HCT116 (cell line): ENCODE results near the gene ATP8A2. TPM values are rescaled to one million over a fixed set of nuclear protein-coding genes. Genes with fewer than 3 reads are reported as not detected.

Experiments
- ATAC-seq: fragments of 200-7000 bp; cut with Tn5 transposase; 2 replicates; pipeline ENCODE4 v1.9.1; 2020; ENCODE audit warnings: mild to moderate bottlenecking, moderate library complexity
- BruUV-seq: library from RNA; stranded (reverse); fragments of 400-500 nt; replicated peaks from 2 replicates; lab custom pipeline; 2021; lab: Mats Ljungman, UMichigan
- CTCF ChIA-PET: fragments of 300-600 bp; sonication (Branson Sonifier 250); formaldehyde crosslinking; loops from one replicate; lab custom pipeline; 2021; ENCODE audit warnings: antibody characterized with exemption; lab: Charles Lee
- POLR2A ChIA-PET: fragments of 300-600, 350-600 bp; sonication (Branson Sonifier 250); formaldehyde crosslinking; loops from one replicate; lab custom pipeline; 2021; ENCODE audit warnings: antibody characterized with exemption; lab: Charles Lee
- RAD21 ChIA-PET, 2 experiments: fragments of 300-600 bp; sonication (Branson Sonifier 250); formaldehyde crosslinking; loops; one replicate each; lab custom pipeline; 2023; ENCODE audit warnings: low total read pairs in 2 of 2; ENCODE audit not compliant: uncharacterized antibody in 2 of 2, unreplicated experiment in 2 of 2, low non-redundant PET in 1 of 2; lab: Charles Lee
- DNase-seq: peaks from one replicate; pipeline ENCODE4 v3.0.0-alpha.2; 2010; ENCODE audit warnings: low read depth, low spot score
- H2AFZ ChIP-seq: fragments of 200-600 bp; shearing (Covaris generic), sonication (generic); 2 replicates; pipeline ENCODE4 v1.6.1; 2017; ENCODE audit warnings: low read depth, mixed run types, mixed read lengths, antibody characterized with exemption, low read length; ENCODE audit not compliant: poor library complexity, severe bottlenecking
- H3K27ac ChIP-seq: 2 replicates; pipeline ENCODE4 v1.5.1; 2012; ENCODE audit warnings: low read depth, low read length
- H3K27me3 ChIP-seq: fragments of 200-600 bp; sonication (generic); 2 replicates; pipeline ENCODE4 v1.6.1; 2016; ENCODE audit warnings: mixed run types, low read length, mixed read lengths; ENCODE audit not compliant: insufficient read depth
- H3K36me3 ChIP-seq, 2 experiments: fragments of 200-500 bp in 1 of 2; fragments of 200-600 bp in 1 of 2; sonication (Bioruptor generic) in 1 of 2; sonication (generic) in 1 of 2; 2 replicates each; pipeline versions ENCODE4 v1.5.1 to v1.6.1; 2014 to 2016; ENCODE audit warnings: low read length in 2 of 2, inconsistent platforms in 1 of 2, mixed read lengths in 1 of 2, mixed run types in 1 of 2; ENCODE audit not compliant: insufficient read depth in 2 of 2, control insufficient read depth in 1 of 2
- H3K4me1 ChIP-seq, 2 experiments: fragments of 200-600 bp in 1 of 2; sonication (generic) in 1 of 2; 2 replicates each; pipeline versions ENCODE4 v1.5.1 to v1.6.1; 2012 to 2017; ENCODE audit warnings: low read length in 2 of 2, inconsistent platforms in 1 of 2, mild to moderate bottlenecking in 1 of 2, mixed read lengths in 1 of 2, mixed run types in 1 of 2, moderate library complexity in 1 of 2; ENCODE audit not compliant: insufficient read depth in 2 of 2, control insufficient read depth in 1 of 2
- H3K4me2 ChIP-seq: fragments of 200-600 bp; sonication (generic); 2 replicates; pipeline ENCODE4 v1.6.1; 2017; ENCODE audit warnings: mixed run types, low read length, mixed read lengths
- H3K4me3 ChIP-seq, 2 experiments: fragments of 200-600 bp in 1 of 2; sonication (generic) in 1 of 2; replicated peaks in 1 of 2; 2 replicates each; pipeline ENCODE4 v1.5.1; 2011 to 2016; ENCODE audit warnings: low read length in 2 of 2, control low read depth in 1 of 2, low read depth in 1 of 2, mild to moderate bottlenecking in 1 of 2, mixed read lengths in 1 of 2, mixed run types in 1 of 2
- H3K79me2 ChIP-seq: fragments of 200-600 bp; sonication (generic); 2 replicates; pipeline ENCODE4 v1.6.1; 2017; ENCODE audit warnings: mild to moderate bottlenecking, mixed run types, low read length, moderate library complexity, mixed read lengths; ENCODE audit not compliant: insufficient read depth
- H3K9ac ChIP-seq: fragments of 200-600 bp; sonication (generic); 2 replicates; pipeline ENCODE4 v1.6.1; 2016; ENCODE audit warnings: low read length, mixed read lengths
- H3K9me2 ChIP-seq: fragments of 200-600 bp; sonication (generic), shearing (Covaris generic); 2 replicates; pipeline ENCODE4 v1.6.1; 2017; ENCODE audit warnings: mixed run types, mild to moderate bottlenecking, moderate library complexity; ENCODE audit not compliant: insufficient read depth
- H3K9me3 ChIP-seq, 2 experiments: fragments of 200-500 bp in 1 of 2; fragments of 200-600 bp in 1 of 2; sonication (Bioruptor generic) in 1 of 2; sonication (generic) in 1 of 2; 2 replicates each; pipeline ENCODE4 v1.6.1; 2014 to 2017; ENCODE audit warnings: low read length in 2 of 2, mixed read lengths in 2 of 2, inconsistent platforms in 1 of 2, low read depth in 1 of 2, mild to moderate bottlenecking in 1 of 2, mixed run types in 1 of 2, moderate library complexity in 1 of 2; ENCODE audit not compliant: control insufficient read depth in 1 of 2, insufficient read depth in 1 of 2
- H4K20me1 ChIP-seq: fragments of 200-600 bp; sonication (generic), shearing (Covaris generic); 2 replicates; pipeline ENCODE4 v1.6.1; 2017; ENCODE audit warnings: mixed run types, mild to moderate bottlenecking, moderate library complexity; ENCODE audit not compliant: insufficient read depth
- CBX3 ChIP-seq: IDR thresholded peaks from 2 replicates; pipeline ENCODE4 v1.6.1; 2012; ENCODE audit warnings: low read depth
- CEBPB ChIP-seq: IDR thresholded peaks from 2 replicates; pipeline ENCODE4 v1.6.1; 2012; ENCODE audit warnings: low read depth
- EGR1 ChIP-seq: IDR thresholded peaks from 2 replicates; pipeline ENCODE4 v1.6.1; 2012; ENCODE audit warnings: low read depth
- ELF1 ChIP-seq: IDR thresholded peaks from 2 replicates; pipeline ENCODE4 v1.6.1; 2012; ENCODE audit warnings: low read depth, borderline replicate concordance
- EZH2 ChIP-seq: fragments of 200-600 bp; sonication (generic); IDR thresholded peaks from 2 replicates; pipeline ENCODE4 v1.6.1; 2017; ENCODE audit warnings: antibody characterized with exemption, mixed run types
- EZH2phosphoT487 ChIP-seq: fragments of 200-600 bp; IDR thresholded peaks from 2 replicates; pipeline ENCODE4 v1.6.1; 2018; ENCODE audit warnings: antibody characterized with exemption, borderline replicate concordance
- JUND ChIP-seq: IDR thresholded peaks from 2 replicates; pipeline ENCODE4 v1.6.1; 2012
- POLR2A ChIP-seq: IDR thresholded peaks from 2 replicates; pipeline ENCODE4 v1.7.0; 2011; ENCODE audit warnings: borderline replicate concordance; ENCODE audit not compliant: insufficient read depth, insufficient read length; ENCODE audit errors: extremely low read depth
- POLR2AphosphoS5 ChIP-seq: IDR thresholded peaks from 2 replicates; pipeline ENCODE4 v1.6.1; 2011; ENCODE audit warnings: mild to moderate bottlenecking, low read depth, low read length, moderate library complexity
- RAD21 ChIP-seq: IDR thresholded peaks from 2 replicates; pipeline ENCODE4 v1.6.1; 2012; ENCODE audit warnings: low read depth, mild to moderate bottlenecking
- SIN3A ChIP-seq: IDR thresholded peaks from 2 replicates; pipeline ENCODE4 v1.6.1; 2012; ENCODE audit warnings: low read depth
- SP1 ChIP-seq: IDR thresholded peaks from 2 replicates; pipeline ENCODE4 v1.6.1; 2012; ENCODE audit warnings: low read depth
- SRF ChIP-seq: IDR thresholded peaks from 2 replicates; pipeline ENCODE4 v1.6.1; 2012; ENCODE audit warnings: low read depth
- TCF7L2 ChIP-seq: IDR thresholded peaks from 2 replicates; pipeline ENCODE4 v1.7.0; 2011; ENCODE audit warnings: borderline replicate concordance, inconsistent platforms; ENCODE audit not compliant: insufficient read depth, insufficient read length; ENCODE audit errors: extremely low read depth
- YY1 ChIP-seq: IDR thresholded peaks from 2 replicates; pipeline ENCODE4 v1.6.1; 2011; ENCODE audit warnings: low read length, low read depth, moderate library complexity, mild to moderate bottlenecking; ENCODE audit not compliant: insufficient replicate concordance; ENCODE audit errors: extremely low read depth
- ZFX ChIP-seq: fragments of 450-650 bp; IDR thresholded peaks from 2 replicates; pipeline ENCODE4 v1.6.1; 2017
- ZNF274 ChIP-seq: fragments of 200-500 bp; sonication (Bioruptor generic); IDR thresholded peaks from 2 replicates; pipeline ENCODE4 v1.6.1; 2014; ENCODE audit warnings: mild to moderate bottlenecking, low read depth, low read length, inconsistent platforms
- intact Hi-C: fragments of 100-400 bp; cut with micrococcal nuclease; formaldehyde crosslinking; loops from 2 replicates; pipeline ENCODE4 v1.10.0; 2022
- total RNA-seq: library from RNA; stranded (reverse); gene quantifications from one replicate; pipeline ENCODE4 v1.2.1, GENCODE V29; 2021; ENCODE audit not compliant: unreplicated experiment
- TF ChIP-seq, protein P1 (sequence below): IDR thresholded peaks from 2 replicates; pipeline ENCODE4 v1.6.1; 2012
- TF ChIP-seq, protein P2 (sequence below), 3 experiments: fragments of 200-600 bp in 1 of 3; sonication (generic) in 1 of 3; IDR thresholded peaks in 2 of 3; conservative IDR thresholded peaks in 1 of 3; 2 replicates each; pipeline ENCODE4 v1.5.1; 2012 to 2017; ENCODE audit warnings: low read depth in 2 of 3, low read length in 2 of 3, antibody characterized with exemption in 1 of 3, borderline replicate concordance in 1 of 3, control low read depth in 1 of 3, mild to moderate bottlenecking in 1 of 3, mixed read lengths in 1 of 3, mixed run types in 1 of 3, moderate library complexity in 1 of 3; ENCODE audit not compliant: insufficient read depth in 1 of 3
- TF ChIP-seq, protein P3 (sequence below): IDR thresholded peaks from 2 replicates; pipeline ENCODE4 v1.6.1; 2011; ENCODE audit warnings: mild to moderate bottlenecking, low read length, moderate library complexity; ENCODE audit not compliant: insufficient replicate concordance; ENCODE audit errors: extremely low read depth

ATP8A2 gene
- total RNA-seq, 1 experiment from 2014 or later, result not detected

DNA sequence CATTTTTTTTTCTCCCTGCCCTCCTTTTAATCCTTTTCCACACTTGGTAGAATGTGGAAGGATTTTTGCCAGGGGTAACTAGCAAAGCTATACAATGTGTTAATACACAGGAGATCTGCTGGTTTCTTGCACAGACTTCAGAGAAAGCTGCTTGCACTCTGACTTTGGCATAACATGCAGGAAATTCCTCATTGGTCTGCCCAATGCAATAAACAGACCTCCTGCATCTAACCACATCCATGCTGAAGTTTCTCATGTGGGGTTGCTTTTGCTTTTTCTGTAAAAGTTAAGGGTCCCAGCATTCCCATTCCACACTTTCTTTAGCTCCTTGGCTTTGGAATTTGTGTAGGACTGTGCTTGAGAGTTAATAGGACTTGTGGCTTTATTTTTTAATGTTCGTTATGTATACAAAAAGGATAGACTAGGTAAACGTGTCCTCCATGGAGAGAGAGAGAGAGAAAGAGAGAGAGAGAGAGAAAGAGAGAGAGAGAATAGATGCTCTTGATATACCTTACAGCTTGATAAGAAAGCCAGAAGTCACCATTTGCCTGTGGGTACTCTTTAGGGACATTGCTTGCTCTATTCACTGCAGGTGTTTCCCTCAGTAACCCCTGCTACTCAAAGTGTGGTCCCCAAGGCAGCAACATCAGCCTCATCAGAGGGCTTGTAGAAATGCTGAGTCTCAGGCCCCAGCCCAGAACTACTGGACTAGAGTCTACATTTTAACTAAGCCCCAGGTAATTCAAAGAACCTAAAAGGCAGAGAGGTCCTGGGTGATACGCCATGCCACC, 509.6 kb downstream of the ATP8A2 start:
- DNase-seq (no peak), ATAC-seq (no peak)
- Histone ChIP-seq H3K4me3 (no peak overlapping the region), H2AFZ (no peak overlapping the region), H3K27me3 (peaks cover 66% of the 10 kb centered on the region), H3K36me3 (no peaks in the 10 kb centered on the region), H3K4me2 (no peak overlapping the region), H3K9ac (no peak overlapping the region), H3K27ac (no peak overlapping the region), H3K9me3 (no peaks in the 10 kb centered on the region), H4K20me1 (no peaks in the 10 kb centered on the region), H3K9me2 (no peaks in the 10 kb centered on the region), H3K79me2 (no peaks in the 10 kb centered on the region), H3K4me1 (no peaks in the 10 kb centered on the region)
- ChIA-PET POLR2A (no interaction called here), CTCF (no interaction called here), RAD21 (no interaction called here)
- no TSS peak for BruUV-seq
- no peak for TF ChIP-seq TCF7L2
- TF ChIP-seq POLR2AphosphoS5, result no peak
- no peak for TF ChIP-seq CBX3
- TF ChIP-seq CEBPB, result no peak
- no peak for TF ChIP-seq EGR1
- no peak for TF ChIP-seq YY1
- no peak for TF ChIP-seq SIN3A
- no peak for TF ChIP-seq POLR2A
- TF ChIP-seq, protein P1, sequence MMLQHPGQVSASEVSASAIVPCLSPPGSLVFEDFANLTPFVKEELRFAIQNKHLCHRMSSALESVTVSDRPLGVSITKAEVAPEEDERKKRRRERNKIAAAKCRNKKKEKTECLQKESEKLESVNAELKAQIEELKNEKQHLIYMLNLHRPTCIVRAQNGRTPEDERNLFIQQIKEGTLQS, result no peak
- no peak for TF ChIP-seq ZNF274
- no peak for TF ChIP-seq JUND
- no peak for TF ChIP-seq SRF
- TF ChIP-seq, protein P2, sequence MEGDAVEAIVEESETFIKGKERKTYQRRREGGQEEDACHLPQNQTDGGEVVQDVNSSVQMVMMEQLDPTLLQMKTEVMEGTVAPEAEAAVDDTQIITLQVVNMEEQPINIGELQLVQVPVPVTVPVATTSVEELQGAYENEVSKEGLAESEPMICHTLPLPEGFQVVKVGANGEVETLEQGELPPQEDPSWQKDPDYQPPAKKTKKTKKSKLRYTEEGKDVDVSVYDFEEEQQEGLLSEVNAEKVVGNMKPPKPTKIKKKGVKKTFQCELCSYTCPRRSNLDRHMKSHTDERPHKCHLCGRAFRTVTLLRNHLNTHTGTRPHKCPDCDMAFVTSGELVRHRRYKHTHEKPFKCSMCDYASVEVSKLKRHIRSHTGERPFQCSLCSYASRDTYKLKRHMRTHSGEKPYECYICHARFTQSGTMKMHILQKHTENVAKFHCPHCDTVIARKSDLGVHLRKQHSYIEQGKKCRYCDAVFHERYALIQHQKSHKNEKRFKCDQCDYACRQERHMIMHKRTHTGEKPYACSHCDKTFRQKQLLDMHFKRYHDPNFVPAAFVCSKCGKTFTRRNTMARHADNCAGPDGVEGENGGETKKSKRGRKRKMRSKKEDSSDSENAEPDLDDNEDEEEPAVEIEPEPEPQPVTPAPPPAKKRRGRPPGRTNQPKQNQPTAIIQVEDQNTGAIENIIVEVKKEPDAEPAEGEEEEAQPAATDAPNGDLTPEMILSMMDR (IDR thresholded peaks at IDR 0.05 in 2 of 3, conservative IDR thresholded peaks at IDR 0.05 in 1 of 3; ENCODE audit: borderline replicate concordance in 1 of 3, insufficient read depth in 1 of 3, low read depth in 2 of 3, low read length in 2 of 3), result no peak
- TF ChIP-seq ZFX, result no peak
- TF ChIP-seq SP1, result no peak
- TF ChIP-seq, protein P3, sequence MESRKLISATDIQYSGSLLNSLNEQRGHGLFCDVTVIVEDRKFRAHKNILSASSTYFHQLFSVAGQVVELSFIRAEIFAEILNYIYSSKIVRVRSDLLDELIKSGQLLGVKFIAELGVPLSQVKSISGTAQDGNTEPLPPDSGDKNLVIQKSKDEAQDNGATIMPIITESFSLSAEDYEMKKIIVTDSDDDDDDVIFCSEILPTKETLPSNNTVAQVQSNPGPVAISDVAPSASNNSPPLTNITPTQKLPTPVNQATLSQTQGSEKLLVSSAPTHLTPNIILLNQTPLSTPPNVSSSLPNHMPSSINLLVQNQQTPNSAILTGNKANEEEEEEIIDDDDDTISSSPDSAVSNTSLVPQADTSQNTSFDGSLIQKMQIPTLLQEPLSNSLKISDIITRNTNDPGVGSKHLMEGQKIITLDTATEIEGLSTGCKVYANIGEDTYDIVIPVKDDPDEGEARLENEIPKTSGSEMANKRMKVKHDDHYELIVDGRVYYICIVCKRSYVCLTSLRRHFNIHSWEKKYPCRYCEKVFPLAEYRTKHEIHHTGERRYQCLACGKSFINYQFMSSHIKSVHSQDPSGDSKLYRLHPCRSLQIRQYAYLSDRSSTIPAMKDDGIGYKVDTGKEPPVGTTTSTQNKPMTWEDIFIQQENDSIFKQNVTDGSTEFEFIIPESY, result no peak
- TF ChIP-seq EZH2, result no peak
- no peak for TF ChIP-seq ELF1
- TF ChIP-seq EZH2phosphoT487, result no peak
- no peak for TF ChIP-seq RAD21
- intact Hi-C loops, result no loop called here
